Uterus (tissue), 4 donors: ENCODE results near the gene POU2F1. TPM values are rescaled to one million over a fixed set of nuclear protein-coding genes. Genes with fewer than 3 reads are reported as not detected.
A peak's percentile ranks its signal among the peaks of the same experiment; 100 is the strongest.

Source experiments
- DNase-seq, 2 donors: peaks; one replicate each; pipeline ENCODE4 v3.0.0-alpha.2; 2019 to 2020
- H3K27ac ChIP-seq, 2 donors: fragments of 200-600 bp; sonication (generic); 1 replicate in 1 of 2; 2 replicates in 1 of 2; pipeline ENCODE4 v1.5.1; 2016 to 2018
- H3K27me3 ChIP-seq, 2 donors: fragments of 200-600 bp; sonication (generic); one replicate each; pipeline ENCODE4 v1.5.1; 2018 to 2019; ENCODE audit warnings: control low read depth in 1 of 2
- H3K36me3 ChIP-seq, 2 donors: fragments of 200-600 bp; sonication (generic); one replicate each; pipeline ENCODE4 v1.5.1; 2019; ENCODE audit warnings: control low read depth in 1 of 2
- H3K4me1 ChIP-seq, 2 donors: fragments of 200-600 bp; sonication (generic); one replicate each; pipeline ENCODE4 v1.5.1; 2018 to 2019; ENCODE audit warnings: control low read depth in 1 of 2
- H3K4me3 ChIP-seq, 2 donors: fragments of 200-600 bp; sonication (generic); 1 replicate in 1 of 2; 2 replicates in 1 of 2; pipeline ENCODE4 v1.5.1; 2018 to 2019; ENCODE audit warnings: mild to moderate bottlenecking in 1 of 2
- H3K9me3 ChIP-seq, 2 donors: fragments of 200-600 bp; sonication (generic); one replicate each; pipeline ENCODE4 v1.5.1; 2019; ENCODE audit warnings: control low read depth in 1 of 2
- CTCF ChIP-seq, 4 experiments: fragments of 200-600 bp in 2 of 4; fragments of 450-650 bp in 2 of 4; sonication (generic) in 2 of 4; IDR thresholded peaks; one replicate each; pipeline ENCODE4 v1.5.1; 2016 to 2019; ENCODE audit warnings: antibody characterized with exemption in 4 of 4, mild to moderate bottlenecking in 2 of 4, moderate library complexity in 1 of 4
- POLR2A ChIP-seq, 2 donors: fragments of 450-650 bp; IDR thresholded peaks; one replicate each; pipeline ENCODE4 v1.6.1; 2016; ENCODE audit warnings: antibody characterized with exemption in 2 of 2, mild to moderate bottlenecking in 1 of 2, moderate library complexity in 1 of 2
- intact Hi-C: fragments of 100-400 bp; cut with DNase I; formaldehyde crosslinking; loops from one replicate; pipeline ENCODE4 v1.15.1; 2023; ENCODE audit warnings: low total_unique reads
- total RNA-seq, 4 donors: library from RNA; depleted of rRNA in 3 of 4; stranded (reverse); fragments of >200 nt in 3 of 4; gene quantifications; one replicate each; pipeline versions ENCODE4 v1.1.0 to v1.2.4, GENCODE V29; 2014 to 2023
- donor health status: DM: yes; HTN: yes; CAD: no.

Gene POU2F1
- total RNA-seq, 4 donors from 2014 or later, result 9.7 to 50.8 (median 32.2) TPM

GRCh38 chr1:167252986-167253385 is 32.3 kb downstream of the POU2F1 start:
- intact Hi-C loops, result no loop called here
- no peak for DNase-seq
- Histone ChIP-seq H3K27me3 (no peaks in the 10 kb centered on the region), H3K36me3 (no peaks in the 10 kb centered on the region), H3K9me3 (no peaks in the 10 kb centered on the region), H3K4me1 (no peaks in the 10 kb centered on the region), H3K27ac (no peak overlapping the region), H3K4me3 (no peak overlapping the region)
- TF ChIP-seq CTCF (IDR thresholded peaks at IDR 0.05) (no peak), POLR2A (IDR thresholded peaks at IDR 0.05) (no peak)

GRCh38 chr1:167258858-167259257 is 38.2 kb downstream of the POU2F1 start:
- peak; percentile 46 to 56 for DNase-seq
- Histone ChIP-seq H3K4me1 (peaks cover 0 to 3% of the 10 kb centered on the region in 2 donors), H3K27me3 (no peaks in the 10 kb centered on the region), H3K36me3 (no peaks in the 10 kb centered on the region), H3K9me3 (no peaks in the 10 kb centered on the region), H3K27ac (peak overlapping the region in 1 of 2 donors; percentile 12), H3K4me3 (no peak overlapping the region)
- TF ChIP-seq POLR2A (IDR thresholded peaks at IDR 0.05) (no peak), CTCF (IDR thresholded peaks at IDR 0.05) (no peak)
- intact Hi-C loops, result no loop called here

- H3K27ac ChIP-seq, result no peak overlapping the region
- H3K9me3 ChIP-seq, result no peaks in the 10 kb centered on the region
- H3K36me3 ChIP-seq, result no peaks in the 10 kb centered on the region
- TF ChIP-seq CTCF (IDR thresholded peaks at IDR 0.05) (no peak), POLR2A (IDR thresholded peaks at IDR 0.05) (no peak)
- H3K27me3 ChIP-seq, result no peaks in the 10 kb centered on the region
- H3K4me3 ChIP-seq, result no peak overlapping the region
- no peak for DNase-seq
- peaks cover 0 to 3% of the 10 kb centered on the region in 2 donors for H3K4me1 ChIP-seq
- intact Hi-C loops, result no loop called here
Measured at GRCh38 chr1:167262836-167263235, 42.1 kb downstream of the POU2F1 start.

- no peak for TF ChIP-seq POLR2A (IDR thresholded peaks at IDR 0.05)
- no peak for TF ChIP-seq CTCF (IDR thresholded peaks at IDR 0.05)
- no peaks in the 10 kb centered on the region for H3K36me3 ChIP-seq
- no peaks in the 10 kb centered on the region for H3K27me3 ChIP-seq
- no peak for DNase-seq
- peaks cover 0 to 2% of the 10 kb centered on the region in 2 donors for H3K4me1 ChIP-seq
- intact Hi-C loops, result no loop called here
- no peak overlapping the region for H3K4me3 ChIP-seq
- H3K27ac ChIP-seq, result no peak overlapping the region
- no peaks in the 10 kb centered on the region for H3K9me3 ChIP-seq
Measured at GRCh38 chr1:167263344-167263743, 42.7 kb downstream of the POU2F1 start.

GRCh38 chr1:167263819-167264464 is 43.3 kb downstream of the POU2F1 start:
- Histone ChIP-seq H3K4me3 (no peak overlapping the region), H3K27ac (no peak overlapping the region), H3K27me3 (no peaks in the 10 kb centered on the region), H3K4me1 (no peaks in the 10 kb centered on the region), H3K9me3 (no peaks in the 10 kb centered on the region), H3K36me3 (no peaks in the 10 kb centered on the region)
- intact Hi-C loops, result no loop called here
- DNase-seq, result no peak
- TF ChIP-seq CTCF (IDR thresholded peaks at IDR 0.05), result no peak
- TF ChIP-seq POLR2A (IDR thresholded peaks at IDR 0.05), result no peak
